ENCODE measurements around the gene CACNA1H. TPM values are rescaled to one million over a fixed set of nuclear protein-coding genes. Genes with fewer than 3 reads are reported as not detected.
A peak's percentile ranks its signal among the peaks of the same experiment; 100 is the strongest.

The CACNA1H gene
- total RNA-seq, 1 experiment from 2014 or later: 19.7 TPM

DNA sequence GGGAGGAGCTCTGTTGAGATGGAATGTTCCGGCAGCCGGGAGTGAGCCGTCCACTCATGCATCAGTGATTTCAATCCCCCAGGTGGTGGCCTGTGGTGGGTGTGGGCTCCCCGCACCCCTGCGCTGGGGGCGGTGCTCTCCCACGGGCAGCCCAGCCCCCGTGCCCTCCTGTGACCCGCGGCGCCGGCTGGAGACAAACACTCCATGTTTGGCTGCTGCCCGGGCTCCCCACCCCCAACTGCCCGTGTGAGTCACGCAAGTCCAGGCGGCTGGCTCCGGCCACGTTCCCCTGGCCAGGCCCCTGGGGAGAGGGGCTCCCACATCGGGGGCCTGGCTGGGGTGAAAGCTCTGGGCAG, 29.4 kb downstream of the CACNA1H start:
- ChIA-PET POLR2A (ENCODE audit: low non-redundant PET) (no interaction called here), CTCF (no interaction called here)
- Histone ChIP-seq H3K4me1 (ENCODE audit: insufficient read depth, low read length, poor library complexity, severe bottlenecking) (no peaks in the 10 kb centered on the region), H3K4me3 (ENCODE audit: low read depth, low read length, poor library complexity, severe bottlenecking) (no peak overlapping the region), H3K27me3 (replicated peaks; ENCODE audit: insufficient read depth, low read depth, low read length, poor library complexity) (no peaks in the 10 kb centered on the region), H3K27ac (ENCODE audit: low read depth, low read length, poor library complexity, severe bottlenecking) (no peak overlapping the region), H3K9me3 (ENCODE audit: low read depth, low read length, poor library complexity, severe bottlenecking) (no peaks in the 10 kb centered on the region), H3K36me3 (ENCODE audit: insufficient read depth, low read length, poor library complexity, severe bottlenecking) (no peaks in the 10 kb centered on the region)
- TF ChIP-seq, protein P1, sequence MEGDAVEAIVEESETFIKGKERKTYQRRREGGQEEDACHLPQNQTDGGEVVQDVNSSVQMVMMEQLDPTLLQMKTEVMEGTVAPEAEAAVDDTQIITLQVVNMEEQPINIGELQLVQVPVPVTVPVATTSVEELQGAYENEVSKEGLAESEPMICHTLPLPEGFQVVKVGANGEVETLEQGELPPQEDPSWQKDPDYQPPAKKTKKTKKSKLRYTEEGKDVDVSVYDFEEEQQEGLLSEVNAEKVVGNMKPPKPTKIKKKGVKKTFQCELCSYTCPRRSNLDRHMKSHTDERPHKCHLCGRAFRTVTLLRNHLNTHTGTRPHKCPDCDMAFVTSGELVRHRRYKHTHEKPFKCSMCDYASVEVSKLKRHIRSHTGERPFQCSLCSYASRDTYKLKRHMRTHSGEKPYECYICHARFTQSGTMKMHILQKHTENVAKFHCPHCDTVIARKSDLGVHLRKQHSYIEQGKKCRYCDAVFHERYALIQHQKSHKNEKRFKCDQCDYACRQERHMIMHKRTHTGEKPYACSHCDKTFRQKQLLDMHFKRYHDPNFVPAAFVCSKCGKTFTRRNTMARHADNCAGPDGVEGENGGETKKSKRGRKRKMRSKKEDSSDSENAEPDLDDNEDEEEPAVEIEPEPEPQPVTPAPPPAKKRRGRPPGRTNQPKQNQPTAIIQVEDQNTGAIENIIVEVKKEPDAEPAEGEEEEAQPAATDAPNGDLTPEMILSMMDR (conservative IDR thresholded peaks at IDR 0.05; ENCODE audit: low read depth, low read length): no peak
- no peak for TF ChIP-seq EZH2 (IDR thresholded peaks at IDR 0.05; ENCODE audit: borderline replicate concordance, low read depth, low read length, poor library complexity, severe bottlenecking)
- BruUV-seq (replicated peaks): no TSS peak
- DNase-seq (ENCODE audit: low spot score): no peak
- intact Hi-C loops (cut with micrococcal nuclease; ENCODE audit: unreplicated experiment): no loop called here

DNA sequence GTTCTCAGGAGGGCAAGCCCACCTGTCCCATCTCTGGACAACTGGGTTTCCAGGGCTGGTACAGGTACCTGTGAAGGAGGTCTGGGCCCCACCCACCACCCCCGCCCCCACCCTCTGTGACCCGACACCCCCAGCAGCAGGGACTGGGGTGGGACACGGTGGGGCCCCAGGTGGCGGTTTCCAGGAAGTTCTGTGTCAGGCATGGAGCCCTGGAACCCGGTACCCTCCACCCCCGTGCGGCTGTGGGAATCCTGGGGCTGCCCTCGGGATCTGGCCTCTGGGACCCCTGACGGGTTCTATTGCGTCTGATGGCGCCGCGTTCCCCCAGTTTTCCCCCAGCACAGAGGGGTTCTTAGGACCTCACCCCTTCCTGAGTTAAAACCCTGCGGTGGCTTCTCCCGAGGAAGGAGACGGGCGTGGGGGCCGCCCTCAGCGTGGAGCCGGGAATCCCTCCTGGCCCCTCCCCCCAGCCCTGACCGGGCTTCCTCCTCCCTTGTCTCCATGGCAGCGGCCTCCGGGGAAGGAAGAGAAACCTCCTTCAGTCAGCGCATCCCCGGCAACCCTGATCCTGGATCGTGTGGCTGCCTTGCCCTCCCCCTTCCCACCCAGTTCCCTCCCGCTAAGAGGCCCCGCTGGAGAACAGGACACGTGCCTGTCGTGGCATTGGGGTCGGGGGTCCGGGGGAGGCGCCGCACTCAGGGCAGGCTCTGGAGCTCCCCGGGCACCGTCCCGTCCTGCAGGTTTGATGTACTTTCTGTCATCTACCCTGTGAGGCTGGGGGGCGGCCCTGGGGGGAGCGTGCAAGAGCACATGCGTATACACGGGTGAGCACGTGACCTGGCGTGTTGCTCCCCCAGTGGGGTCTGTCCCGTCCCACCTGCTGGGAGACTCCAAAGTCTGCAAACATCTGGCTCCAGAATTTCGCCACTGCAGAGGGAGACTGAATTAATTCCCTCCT, 30.3 kb downstream of the CACNA1H start:
- Histone ChIP-seq H3K27ac (ENCODE audit: low read depth, low read length, poor library complexity, severe bottlenecking) (no peak overlapping the region), H3K4me3 (ENCODE audit: low read depth, low read length, poor library complexity, severe bottlenecking) (no peak overlapping the region), H3K4me1 (ENCODE audit: insufficient read depth, low read length, poor library complexity, severe bottlenecking) (no peaks in the 10 kb centered on the region), H3K27me3 (replicated peaks; ENCODE audit: insufficient read depth, low read depth, low read length, poor library complexity) (no peaks in the 10 kb centered on the region), H3K9me3 (ENCODE audit: low read depth, low read length, poor library complexity, severe bottlenecking) (no peaks in the 10 kb centered on the region), H3K36me3 (ENCODE audit: insufficient read depth, low read length, poor library complexity, severe bottlenecking) (no peaks in the 10 kb centered on the region)
- ChIA-PET CTCF (no interaction called here), POLR2A (ENCODE audit: low non-redundant PET) (no interaction called here)
- peak; percentile 72 for DNase-seq (ENCODE audit: low spot score)
- TF ChIP-seq EZH2 (IDR thresholded peaks at IDR 0.05; ENCODE audit: borderline replicate concordance, low read depth, low read length, poor library complexity, severe bottlenecking): no peak
- TF ChIP-seq, protein P1 (conservative IDR thresholded peaks at IDR 0.05; ENCODE audit: low read depth, low read length): no peak
- no TSS peak for BruUV-seq (replicated peaks)
- intact Hi-C loops (cut with micrococcal nuclease; ENCODE audit: unreplicated experiment): no loop called here

GRCh38 chr16:1184156-1184868, 31.4 kb downstream of the CACNA1H start:
- H3K27me3 ChIP-seq (replicated peaks; ENCODE audit: insufficient read depth, low read depth, low read length, poor library complexity): no peaks in the 10 kb centered on the region
- ChIA-PET POLR2A (ENCODE audit: low non-redundant PET) (no interaction called here), CTCF (no interaction called here)
- no peaks in the 10 kb centered on the region for H3K4me1 ChIP-seq (ENCODE audit: insufficient read depth, low read length, poor library complexity, severe bottlenecking)
- DNase-seq (ENCODE audit: low spot score): no peak
- H3K9me3 ChIP-seq (ENCODE audit: low read depth, low read length, poor library complexity, severe bottlenecking): no peaks in the 10 kb centered on the region
- H3K4me3 ChIP-seq (ENCODE audit: low read depth, low read length, poor library complexity, severe bottlenecking): no peak overlapping the region
- H3K27ac ChIP-seq (ENCODE audit: low read depth, low read length, poor library complexity, severe bottlenecking): no peak overlapping the region
- no peak for TF ChIP-seq EZH2 (IDR thresholded peaks at IDR 0.05; ENCODE audit: borderline replicate concordance, low read depth, low read length, poor library complexity, severe bottlenecking)
- TF ChIP-seq, protein P1 (conservative IDR thresholded peaks at IDR 0.05; ENCODE audit: low read depth, low read length): 0 out of 2 replicates have a peak, but pooled peaks have one; percentile 14
- no TSS peak for BruUV-seq (replicated peaks)
- no peaks in the 10 kb centered on the region for H3K36me3 ChIP-seq (ENCODE audit: insufficient read depth, low read length, poor library complexity, severe bottlenecking)
- intact Hi-C loops (cut with micrococcal nuclease; ENCODE audit: unreplicated experiment): no loop called here

All from A673 (cell line).